A673 (cell line): ENCODE results near the gene BTG4. TPM values are rescaled to one million over a fixed set of nuclear protein-coding genes. Genes with fewer than 3 reads are reported as not detected.

ENCODE experiments used
- BruUV-seq: library from RNA; stranded (reverse); fragments of 400-500 nt; replicated peaks from 2 replicates; lab custom pipeline; 2021; lab: Mats Ljungman, UMichigan
- CTCF ChIA-PET: fragments of 300-600 bp; sonication (Branson Sonifier 250); formaldehyde crosslinking; loops from one replicate; lab custom pipeline; 2022; ENCODE audit warnings: antibody characterized with exemption; lab: Charles Lee
- POLR2A ChIA-PET: fragments of 300-600 bp; sonication (Branson Sonifier 250); formaldehyde crosslinking; loops from one replicate; lab custom pipeline; 2022; ENCODE audit warnings: antibody characterized with exemption; ENCODE audit not compliant: low non-redundant PET; lab: Charles Lee
- DNase-seq: peaks from one replicate; pipeline ENCODE4 v3.0.0-alpha.2; 2015; ENCODE audit warnings: low spot score
- H3K27ac ChIP-seq: fragments of 200-600 bp; sonication (generic); 2 replicates; pipeline ENCODE4 v1.5.1; 2016; ENCODE audit warnings: mixed run types, low read depth, mild to moderate bottlenecking, mixed read lengths, antibody characterized with exemption, low read length; ENCODE audit not compliant: poor library complexity, severe bottlenecking
- H3K27me3 ChIP-seq: fragments of 200-600 bp; sonication (generic); replicated peaks from 2 replicates; pipeline ENCODE4 v1.6.1; 2017; ENCODE audit warnings: mixed run types, low read depth, mild to moderate bottlenecking, mixed read lengths, antibody characterized with exemption, low read length; ENCODE audit not compliant: insufficient read depth, poor library complexity
- H3K36me3 ChIP-seq: fragments of 200-600 bp; sonication (generic); 2 replicates; pipeline ENCODE4 v1.6.1; 2016; ENCODE audit warnings: mixed run types, mild to moderate bottlenecking, mixed read lengths, antibody characterized with exemption, low read length; ENCODE audit not compliant: insufficient read depth, poor library complexity, severe bottlenecking
- H3K4me1 ChIP-seq: fragments of 200-600 bp; sonication (generic); 2 replicates; pipeline ENCODE4 v1.6.1; 2017; ENCODE audit warnings: mixed run types, mild to moderate bottlenecking, mixed read lengths, antibody characterized with exemption, low read length; ENCODE audit not compliant: insufficient read depth, poor library complexity, severe bottlenecking
- H3K4me3 ChIP-seq: fragments of 200-600 bp; sonication (generic); 2 replicates; pipeline ENCODE4 v1.5.1; 2016; ENCODE audit warnings: low read depth, mixed run types, mild to moderate bottlenecking, mixed read lengths, low read length; ENCODE audit not compliant: poor library complexity, severe bottlenecking
- H3K9me3 ChIP-seq: fragments of 200-600 bp; sonication (generic); 2 replicates; pipeline ENCODE4 v1.6.1; 2016; ENCODE audit warnings: mixed run types, low read depth, mild to moderate bottlenecking, mixed read lengths, antibody characterized with exemption, low read length; ENCODE audit not compliant: poor library complexity, severe bottlenecking
- CTCF ChIP-seq: fragments of 300-800, 200-600 bp; sonication (generic); conservative IDR thresholded peaks from 2 replicates; pipeline ENCODE4 v1.5.1; 2017; ENCODE audit warnings: low read depth, mild to moderate bottlenecking, antibody characterized with exemption, low read length, moderate library complexity, mixed read lengths
- EZH2 ChIP-seq: fragments of 200-600 bp; sonication (generic); IDR thresholded peaks from 2 replicates; pipeline ENCODE4 v1.6.1; 2017; ENCODE audit warnings: borderline replicate concordance, low read depth, mild to moderate bottlenecking, mixed read lengths, antibody characterized with exemption, low read length; ENCODE audit not compliant: poor library complexity, severe bottlenecking
- intact Hi-C: fragments of 100-400 bp; cut with micrococcal nuclease; formaldehyde crosslinking; loops from one replicate; pipeline ENCODE4 v1.10.0; 2022; ENCODE audit not compliant: unreplicated experiment
- total RNA-seq: library from RNA; stranded (reverse); gene quantifications from 2 replicates; pipeline ENCODE4 v1.2.3, GENCODE V29; 2021

BTG4 gene
- total RNA-seq, 1 experiment from 2014 or later: not detected

- Histone ChIP-seq H3K27me3 (no peaks in the 10 kb centered on the region), H3K27ac (no peak overlapping the region), H3K4me3 (no peak overlapping the region), H3K36me3 (no peaks in the 10 kb centered on the region), H3K9me3 (no peaks in the 10 kb centered on the region), H3K4me1 (peaks cover 5% of the 10 kb centered on the region)
- POLR2A ChIA-PET: no interaction called here
- CTCF ChIA-PET: no interaction called here
- no TSS peak for BruUV-seq
- TF ChIP-seq CTCF (no peak), EZH2 (no peak)
- DNase-seq: no peak
- intact Hi-C loops: loop anchor here (2.0 kb wide), 1 partner anchor 1247 kb away; no protein-coding TSS in a partner anchor
Observed at GRCh38 chr11:111447931-111448330, 64.3 kb downstream of the BTG4 start.

DNA sequence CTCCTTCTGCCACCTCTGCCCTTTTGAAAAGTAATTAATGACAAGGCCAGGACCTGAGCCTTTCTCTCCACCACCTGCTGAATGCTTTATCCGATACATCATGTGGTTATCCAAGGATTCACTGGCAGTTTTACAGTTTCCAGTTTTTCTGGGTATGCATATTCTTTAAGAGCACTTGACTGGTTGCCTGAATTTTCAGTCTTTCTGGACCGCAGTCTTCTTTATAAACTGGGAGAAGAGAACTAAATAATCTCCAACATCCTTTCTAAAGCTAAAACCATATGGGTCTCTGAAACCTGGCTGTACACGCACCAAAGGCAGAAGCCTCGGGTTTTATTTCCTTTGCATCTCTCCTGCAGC lies 65.1 kb downstream of the BTG4 start:
- no peak for DNase-seq
- H3K4me1 ChIP-seq: peaks cover 5% of the 10 kb centered on the region
- TF ChIP-seq EZH2 (no peak), CTCF (no peak)
- H3K36me3 ChIP-seq: no peaks in the 10 kb centered on the region
- CTCF ChIA-PET: interaction anchor here (0.6 to 2.4 kb wide), 4 partner anchors 9 to 164 kb away, joined by 3 to 16 read pairs (median 4); no protein-coding TSS in a partner anchor
- POLR2A ChIA-PET: interaction anchor here (0.6 kb wide), 2 partner anchors 921 to 1246 kb away, joined by 3 to 4 read pairs; no protein-coding TSS in a partner anchor
- BruUV-seq: no TSS peak
- intact Hi-C loops: loop anchor here (2.0 kb wide), 1 partner anchor 1246 kb away; no protein-coding TSS in a partner anchor
- H3K27me3 ChIP-seq: no peaks in the 10 kb centered on the region
- H3K27ac ChIP-seq: no peak overlapping the region
- H3K4me3 ChIP-seq: no peak overlapping the region
- H3K9me3 ChIP-seq: no peaks in the 10 kb centered on the region

GRCh38 chr11:111446404-111447111 lies 65.6 kb downstream of the BTG4 start:
- peaks cover 5% of the 10 kb centered on the region for H3K4me1 ChIP-seq
- BruUV-seq: no TSS peak
- no peaks in the 10 kb centered on the region for H3K27me3 ChIP-seq
- intact Hi-C loops: loop anchor here (1.0 to 2.0 kb wide), 2 partner anchors 163 to 1246 kb away; no protein-coding TSS in a partner anchor
- no peak overlapping the region for H3K4me3 ChIP-seq
- H3K27ac ChIP-seq: no peak overlapping the region
- peak; percentile 95 for DNase-seq
- H3K9me3 ChIP-seq: no peaks in the 10 kb centered on the region
- TF ChIP-seq CTCF (peak; percentile 98), EZH2 (no peak)
- H3K36me3 ChIP-seq: no peaks in the 10 kb centered on the region
- CTCF ChIA-PET: interaction anchor here (0.6 to 2.4 kb wide), 5 partner anchors 8 to 163 kb away, joined by 3 to 16 read pairs (median 4); no protein-coding TSS in a partner anchor
- POLR2A ChIA-PET: interaction anchor here (0.6 kb wide), 2 partner anchors 921 to 1245 kb away, joined by 3 to 4 read pairs; no protein-coding TSS in a partner anchor
